Left ventricle myocardium superior (tissue), 1 donor: Measurements from ENCODE around the gene MET. TPM values are rescaled to one million over a fixed set of nuclear protein-coding genes. Genes with fewer than 3 reads are reported as not detected.

ENCODE experiments used
- ATAC-seq: fragments of 200-7000 bp; cut with Tn5 transposase; one replicate; pipeline ENCODE4 v1.9.1; 2020; ENCODE audit warnings: mild to moderate bottlenecking, moderate library complexity
- DNase-seq: peaks from one replicate; pipeline ENCODE4 v3.0.0-alpha.2; 2020
- intact Hi-C: fragments of 100-400 bp; cut with micrococcal nuclease; formaldehyde crosslinking; loops from one replicate; pipeline ENCODE4 v1.11.0; 2022
- total RNA-seq: library from RNA; stranded (reverse); fragmentation: NEBNext Ultra II Directional; extraction: Animal tissue kit (Norgen Biotek cat#: 25700); gene quantifications from one replicate; pipeline ENCODE4 v1.2.1, GENCODE V29; 2021
- donor health status: DM: no; HTN: yes; CAD: no; lungs with severe emphysema.

The MET gene
- total RNA-seq, 1 donor from 2014 or later: 20.0 TPM

GRCh38 chr7:116692401-116693308 lies 20.7 kb downstream of the MET start:
- ATAC-seq: no peak

GRCh38 chr7:116696707-116697106 lies 24.7 kb downstream of the MET start:
- DNase-seq: no peak
- intact Hi-C loops: no loop called here
- no peak for ATAC-seq

More at GRCh38 chr7:116692401-116693308, 20.7 kb downstream of the MET start:
- intact Hi-C loops: no loop called here
- no peak for DNase-seq

DNA sequence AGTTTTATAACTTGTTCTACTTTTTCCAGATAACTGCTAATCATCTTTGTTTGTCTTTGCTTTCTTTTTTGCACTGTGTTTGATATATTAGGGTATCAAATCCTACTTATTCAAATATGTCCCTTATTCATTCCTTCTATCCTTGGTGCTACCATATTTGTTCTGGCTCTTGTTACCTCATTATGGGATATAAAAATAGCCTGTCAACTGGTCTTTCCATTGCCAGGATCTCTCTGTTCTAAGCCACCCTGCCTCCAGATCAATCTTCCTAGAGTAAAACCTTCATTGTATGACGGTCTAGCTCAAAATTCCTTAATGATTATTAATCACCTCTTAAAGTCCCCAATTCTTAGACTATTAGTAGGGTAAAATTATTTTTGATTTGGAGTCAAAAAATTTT lies 25.2 kb downstream of the MET start:
- intact Hi-C loops: no loop called here

DNA sequence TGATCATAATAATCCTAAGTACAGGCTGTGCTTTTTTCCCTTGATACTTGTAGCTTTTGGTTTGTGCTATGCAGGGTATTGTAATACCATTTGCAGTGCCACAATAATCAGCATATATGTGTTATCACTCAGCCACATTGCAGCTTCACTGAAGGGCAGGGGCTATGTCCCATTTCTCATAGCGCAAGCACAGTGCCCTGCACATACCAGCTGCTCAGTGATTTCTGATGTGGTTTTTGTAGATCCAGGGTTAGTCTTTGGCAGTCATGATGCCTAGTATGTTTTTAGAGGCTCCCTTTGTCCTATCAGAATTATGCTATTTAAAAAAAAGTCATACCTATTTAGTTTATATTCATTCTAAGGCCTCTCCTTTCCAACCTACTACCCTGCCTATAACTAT lies 25.8 kb downstream of the MET start:
- intact Hi-C loops: no loop called here
- ATAC-seq (no peak), DNase-seq (no peak)

More for the DNA sequence above, 25.2 kb downstream of the MET start:
- ATAC-seq (no peak), DNase-seq (no peak)

GRCh38 chr7:116698396-116698795 lies 26.4 kb downstream of the MET start:
- no peak for DNase-seq

DNA sequence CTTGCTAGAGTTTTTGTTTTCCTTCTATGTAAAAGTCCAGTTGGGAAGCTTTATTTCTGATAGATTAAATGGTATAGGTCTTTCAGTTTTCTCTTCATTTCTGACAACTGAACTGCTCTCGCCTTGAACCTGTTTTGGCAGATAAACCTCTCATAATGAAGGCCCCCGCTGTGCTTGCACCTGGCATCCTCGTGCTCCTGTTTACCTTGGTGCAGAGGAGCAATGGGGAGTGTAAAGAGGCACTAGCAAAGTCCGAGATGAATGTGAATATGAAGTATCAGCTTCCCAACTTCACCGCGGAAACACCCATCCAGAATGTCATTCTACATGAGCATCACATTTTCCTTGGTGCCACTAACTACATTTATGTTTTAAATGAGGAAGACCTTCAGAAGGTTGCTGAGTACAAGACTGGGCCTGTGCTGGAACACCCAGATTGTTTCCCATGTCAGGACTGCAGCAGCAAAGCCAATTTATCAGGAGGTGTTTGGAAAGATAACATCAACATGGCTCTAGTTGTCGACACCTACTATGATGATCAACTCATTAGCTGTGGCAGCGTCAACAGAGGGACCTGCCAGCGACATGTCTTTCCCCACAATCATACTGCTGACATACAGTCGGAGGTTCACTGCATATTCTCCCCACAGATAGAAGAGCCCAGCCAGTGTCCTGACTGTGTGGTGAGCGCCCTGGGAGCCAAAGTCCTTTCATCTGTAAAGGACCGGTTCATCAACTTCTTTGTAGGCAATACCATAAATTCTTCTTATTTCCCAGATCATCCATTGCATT lies 27.1 kb downstream of the MET start:
- ATAC-seq: peak; percentile 71
- peak; percentile 26 for DNase-seq
- intact Hi-C loops: no loop called here

More at GRCh38 chr7:116698396-116698795, 26.4 kb downstream of the MET start:
- ATAC-seq: no peak
- intact Hi-C loops: no loop called here

DNA sequence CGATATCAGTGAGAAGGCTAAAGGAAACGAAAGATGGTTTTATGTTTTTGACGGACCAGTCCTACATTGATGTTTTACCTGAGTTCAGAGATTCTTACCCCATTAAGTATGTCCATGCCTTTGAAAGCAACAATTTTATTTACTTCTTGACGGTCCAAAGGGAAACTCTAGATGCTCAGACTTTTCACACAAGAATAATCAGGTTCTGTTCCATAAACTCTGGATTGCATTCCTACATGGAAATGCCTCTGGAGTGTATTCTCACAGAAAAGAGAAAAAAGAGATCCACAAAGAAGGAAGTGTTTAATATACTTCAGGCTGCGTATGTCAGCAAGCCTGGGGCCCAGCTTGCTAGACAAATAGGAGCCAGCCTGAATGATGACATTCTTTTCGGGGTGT lies 27.7 kb downstream of the MET start:
- no peak for ATAC-seq
- intact Hi-C loops: no loop called here
- no peak for DNase-seq

GRCh38 chr7:116702046-116702785 lies 30.2 kb downstream of the MET start:
- intact Hi-C loops: no loop called here
- ATAC-seq: no peak
- DNase-seq: no peak

DNA sequence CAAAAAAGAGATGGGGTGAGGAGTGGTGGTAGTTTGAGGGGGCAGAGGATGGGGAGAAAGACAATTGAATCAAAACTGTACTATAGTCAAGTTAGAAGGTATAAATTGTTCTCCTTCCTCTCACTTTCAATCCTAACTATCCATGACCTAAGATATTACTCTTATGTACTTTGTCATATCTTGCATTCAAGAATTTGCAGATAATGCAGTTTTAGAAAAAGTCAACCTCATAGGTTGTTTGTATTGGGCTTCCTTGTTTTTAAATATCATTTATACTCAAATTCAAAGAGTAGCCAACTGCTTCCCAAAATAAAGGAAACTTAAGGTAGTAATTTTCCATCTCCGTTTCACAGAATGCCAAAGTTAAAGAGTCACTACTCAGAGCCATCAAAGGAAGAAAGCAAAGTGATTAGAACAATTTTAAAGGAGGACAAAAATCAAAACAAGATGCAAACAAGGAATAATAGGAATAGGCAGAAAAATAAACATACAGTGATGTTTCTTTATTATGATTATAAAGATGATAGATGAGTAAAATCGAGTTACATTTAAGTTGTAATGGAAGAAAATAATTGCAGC lies 32.7 kb downstream of the MET start:
- ATAC-seq (no peak), DNase-seq (no peak)
- intact Hi-C loops: no loop called here

- ATAC-seq: no peak
- no peak for DNase-seq
- intact Hi-C loops: no loop called here
Measured at GRCh38 chr7:116705419-116705818, 33.4 kb downstream of the MET start.

- ATAC-seq: peak; percentile 26
- intact Hi-C loops: no loop called here
- DNase-seq: no peak
Measured at GRCh38 chr7:116706668-116707126, 34.7 kb downstream of the MET start.

DNA sequence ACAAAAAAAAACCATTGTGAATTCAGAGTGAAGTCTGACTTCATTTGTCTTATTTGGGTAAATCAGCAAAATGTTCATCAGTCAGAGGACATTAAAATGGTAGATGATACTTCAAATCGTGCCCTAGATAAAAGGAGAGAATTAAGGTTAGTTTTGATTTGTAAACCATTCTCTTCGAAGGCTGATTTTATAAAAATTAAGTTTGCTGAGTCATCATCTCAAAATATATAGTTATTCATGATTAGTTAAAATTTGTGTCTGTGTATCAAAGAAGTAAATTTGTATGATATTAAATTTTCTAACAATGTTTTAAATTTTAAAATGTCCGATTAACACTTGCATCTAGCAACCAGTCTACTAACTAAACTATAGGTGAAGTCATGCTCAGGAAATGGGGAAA lies 35.3 kb downstream of the MET start:
- intact Hi-C loops: no loop called here
- DNase-seq (no peak), ATAC-seq (no peak)

GRCh38 chr7:116708248-116708647 lies 36.3 kb downstream of the MET start:
- no peak for DNase-seq
- no peak for ATAC-seq
- intact Hi-C loops: no loop called here

- peak; percentile 50 for ATAC-seq
- no peak for DNase-seq
- intact Hi-C loops: no loop called here
Measured at GRCh38 chr7:116708861-116709260, 36.9 kb downstream of the MET start.

DNA sequence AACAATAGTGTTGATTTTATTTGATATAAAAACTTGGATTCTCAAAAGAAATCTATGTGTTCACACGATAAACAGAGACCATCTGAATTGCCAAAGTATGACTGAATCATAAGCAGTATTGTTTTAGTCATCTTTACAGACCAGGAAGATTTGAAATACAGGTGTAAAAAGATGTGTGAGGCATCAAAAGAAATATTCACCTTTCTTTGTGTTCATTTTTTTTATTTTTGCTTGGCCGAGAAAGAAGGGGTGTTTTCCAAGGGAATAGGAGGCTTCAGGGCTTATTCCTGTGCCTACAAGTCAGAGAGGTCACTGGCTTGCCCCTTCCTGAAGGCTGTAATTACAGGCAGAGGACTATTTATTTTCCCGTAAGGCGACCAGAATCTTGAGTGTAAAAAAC lies 37.3 kb downstream of the MET start:
- ATAC-seq (no peak), DNase-seq (no peak)
- intact Hi-C loops: no loop called here

DNA sequence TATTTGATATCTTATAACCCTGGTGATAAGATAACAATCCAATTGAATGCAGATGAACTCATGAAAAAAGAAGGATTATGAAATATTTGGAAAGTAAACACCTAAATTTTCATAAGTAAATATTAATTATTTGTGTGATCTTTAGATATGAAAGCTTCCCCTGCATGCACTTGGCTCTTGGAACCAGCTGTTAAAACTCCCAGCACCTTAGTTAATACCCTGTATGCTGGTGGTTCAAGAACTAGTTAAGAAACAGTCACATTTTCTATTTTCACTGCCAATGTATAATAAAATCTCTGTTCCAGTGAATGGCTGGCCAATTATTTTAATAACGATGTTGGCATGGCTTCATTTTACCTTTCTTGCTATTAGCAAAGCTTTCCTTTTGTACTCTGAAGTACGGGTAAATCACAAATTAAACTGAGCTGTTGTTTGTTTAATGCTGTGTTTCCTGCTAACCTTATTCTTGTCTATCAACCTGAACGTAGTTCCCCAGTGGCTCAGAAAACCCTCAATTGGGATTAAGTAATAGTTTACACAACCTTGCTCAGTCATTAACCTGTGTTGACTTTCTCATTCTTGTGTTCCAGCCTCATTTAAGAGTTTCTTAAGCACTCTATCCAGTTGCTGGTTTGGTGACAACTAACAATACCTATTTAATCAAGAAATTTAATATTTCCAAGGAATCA lies 38.9 kb downstream of the MET start:
- intact Hi-C loops: no loop called here
- DNase-seq (no peak), ATAC-seq (no peak)

GRCh38 chr7:116711790-116712189 lies 39.8 kb downstream of the MET start:
- ATAC-seq (no peak), DNase-seq (no peak)
- intact Hi-C loops: no loop called here

GRCh38 chr7:116713500-116713899 lies 41.5 kb downstream of the MET start:
- intact Hi-C loops: no loop called here
- ATAC-seq (no peak), DNase-seq (no peak)

DNA sequence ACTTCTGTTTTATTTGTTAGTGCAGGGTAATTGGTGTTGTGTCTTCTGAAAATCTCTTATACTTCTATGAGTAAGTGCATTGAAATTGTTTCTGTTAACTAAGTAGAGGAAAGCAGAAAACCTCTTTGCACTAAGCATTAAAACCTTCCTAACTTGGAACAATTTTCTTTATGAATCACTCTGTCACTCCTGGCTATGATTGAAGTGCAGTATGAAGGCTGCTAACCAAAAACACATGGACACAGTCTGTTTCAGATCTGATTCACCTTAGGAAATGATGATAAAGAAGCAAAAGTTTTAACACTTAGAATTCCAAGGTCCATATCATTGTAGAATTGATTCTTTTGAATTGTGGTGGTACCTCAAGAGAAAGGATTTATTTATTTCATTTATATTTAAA lies 41.9 kb downstream of the MET start:
- ATAC-seq (no peak), DNase-seq (no peak)
- intact Hi-C loops: no loop called here
